ENCODE results near the gene PIP4K2A. TPM values are rescaled to one million over a fixed set of nuclear protein-coding genes. Genes with fewer than 3 reads are reported as not detected.

PIP4K2A gene
- total RNA-seq, 3 donors from 2014 or later: 15.1 to 36.6 (median 33.1) TPM

- Histone ChIP-seq H3K4me1 (no peaks in the 10 kb centered on the region), H3K27me3 (no peaks in the 10 kb centered on the region), H3K4me3 (no peak overlapping the region), H3K27ac (no peak overlapping the region), H3K36me3 (no peaks in the 10 kb centered on the region), H3K9me3 (no peaks in the 10 kb centered on the region)
- TF ChIP-seq POLR2A (IDR thresholded peaks at IDR 0.05): no peak
- no peak for TF ChIP-seq POLR2AphosphoS5 (IDR thresholded peaks at IDR 0.05)
- no peak for TF ChIP-seq CTCF (IDR thresholded peaks at IDR 0.05)
- intact Hi-C loops (cut with DNase I; ENCODE audit: low total_unique reads): no loop called here
- no peak for DNase-seq (ENCODE audit: low spot score in 2 of 2)
Measured at GRCh38 chr10:22676435-22676834, 37.9 kb downstream of the PIP4K2A start.

- Histone ChIP-seq H3K4me3 (no peak overlapping the region), H3K27me3 (no peaks in the 10 kb centered on the region), H3K27ac (no peak overlapping the region), H3K4me1 (no peaks in the 10 kb centered on the region), H3K36me3 (no peaks in the 10 kb centered on the region), H3K9me3 (no peaks in the 10 kb centered on the region)
- TF ChIP-seq POLR2AphosphoS5 (IDR thresholded peaks at IDR 0.05) (no peak), POLR2A (IDR thresholded peaks at IDR 0.05) (no peak), CTCF (IDR thresholded peaks at IDR 0.05) (no peak)
- intact Hi-C loops (cut with DNase I; ENCODE audit: low total_unique reads): no loop called here
- no peak for DNase-seq (ENCODE audit: low spot score in 2 of 2)
Measured at GRCh38 chr10:22674573-22674930, 39.8 kb downstream of the PIP4K2A start.

GRCh38 chr10:22673785-22674572 lies 40.4 kb downstream of the PIP4K2A start:
- intact Hi-C loops (cut with DNase I; ENCODE audit: low total_unique reads): no loop called here
- H3K4me1 ChIP-seq: no peaks in the 10 kb centered on the region
- H3K4me3 ChIP-seq: no peak overlapping the region
- H3K27me3 ChIP-seq: no peaks in the 10 kb centered on the region
- no peak for TF ChIP-seq CTCF (IDR thresholded peaks at IDR 0.05)
- no peak for DNase-seq (ENCODE audit: low spot score in 2 of 2)
- H3K27ac ChIP-seq: no peak overlapping the region
- H3K9me3 ChIP-seq: no peaks in the 10 kb centered on the region
- H3K36me3 ChIP-seq: no peaks in the 10 kb centered on the region

- no peaks in the 10 kb centered on the region for H3K9me3 ChIP-seq
- H3K27me3 ChIP-seq: no peaks in the 10 kb centered on the region
- no peak for DNase-seq (ENCODE audit: low spot score in 2 of 2)
- TF ChIP-seq CTCF (IDR thresholded peaks at IDR 0.05): no peak
- TF ChIP-seq POLR2A (IDR thresholded peaks at IDR 0.05): no peak
- TF ChIP-seq POLR2AphosphoS5 (IDR thresholded peaks at IDR 0.05): no peak
- H3K36me3 ChIP-seq: no peaks in the 10 kb centered on the region
- intact Hi-C loops (cut with DNase I; ENCODE audit: low total_unique reads): no loop called here
- no peak overlapping the region for H3K27ac ChIP-seq
- no peak overlapping the region for H3K4me3 ChIP-seq
- no peaks in the 10 kb centered on the region for H3K4me1 ChIP-seq
Measured at GRCh38 chr10:22673091-22673392, 41.3 kb downstream of the PIP4K2A start.

- TF ChIP-seq CTCF (IDR thresholded peaks at IDR 0.05) (no peak), POLR2AphosphoS5 (IDR thresholded peaks at IDR 0.05) (no peak), POLR2A (IDR thresholded peaks at IDR 0.05) (no peak)
- H3K36me3 ChIP-seq: no peaks in the 10 kb centered on the region
- intact Hi-C loops (cut with DNase I; ENCODE audit: low total_unique reads): no loop called here
- H3K9me3 ChIP-seq: no peaks in the 10 kb centered on the region
- no peak overlapping the region for H3K27ac ChIP-seq
- no peaks in the 10 kb centered on the region for H3K4me1 ChIP-seq
- no peak overlapping the region for H3K4me3 ChIP-seq
- no peak for DNase-seq (ENCODE audit: low spot score in 2 of 2)
- H3K27me3 ChIP-seq: no peaks in the 10 kb centered on the region
Measured at GRCh38 chr10:22672319-22673090, 41.9 kb downstream of the PIP4K2A start.

All from breast epithelium (tissue), 4 donors.